Panc1 (cell line): ENCODE data around the gene PIP4K2A. TPM values are rescaled to one million over a fixed set of nuclear protein-coding genes. Genes with fewer than 3 reads are reported as not detected.

Source experiments
- ATAC-seq: fragments of 200-7000 bp; cut with Tn5 transposase; 2 replicates; pipeline ENCODE4 v1.9.1; 2020; ENCODE audit warnings: mild to moderate bottlenecking, moderate library complexity
- BruUV-seq: library from RNA; stranded (reverse); fragments of 400-500 nt; replicated peaks from 2 replicates; lab custom pipeline; 2021; lab: Mats Ljungman, UMichigan
- CTCF ChIA-PET: fragments of 300-600 bp; sonication (Branson Sonifier 250); formaldehyde crosslinking; loops from one replicate; lab custom pipeline; 2022; ENCODE audit warnings: antibody characterized with exemption; lab: Charles Lee
- POLR2A ChIA-PET: fragments of 300-600 bp; sonication (Branson Sonifier 250); formaldehyde crosslinking; loops from one replicate; lab custom pipeline; 2022; ENCODE audit warnings: antibody characterized with exemption; lab: Charles Lee
- DNase-seq: peaks from one replicate; pipeline ENCODE4 v3.0.0-alpha.2; 2010; ENCODE audit warnings: low read depth, low spot score
- H3K27ac ChIP-seq: 2 replicates; pipeline ENCODE4 v1.5.1; 2011; ENCODE audit warnings: mild to moderate bottlenecking, low read length, inconsistent platforms
- H3K27me3 ChIP-seq: fragments of 200-500 bp; sonication (Bioruptor generic); 2 replicates; pipeline ENCODE4 v1.6.0; 2014; ENCODE audit warnings: low read length, inconsistent platforms; ENCODE audit not compliant: control insufficient read depth, insufficient read depth
- H3K36me3 ChIP-seq: fragments of 200-500 bp; sonication (Bioruptor generic); 2 replicates; pipeline ENCODE4 v1.5.1; 2014; ENCODE audit warnings: inconsistent platforms, mild to moderate bottlenecking, low read length, moderate library complexity; ENCODE audit not compliant: control insufficient read depth, insufficient read depth
- H3K4me1 ChIP-seq: 2 replicates; pipeline ENCODE4 v1.5.1; 2011; ENCODE audit warnings: inconsistent platforms, mild to moderate bottlenecking, low read length, moderate library complexity; ENCODE audit not compliant: control insufficient read depth, insufficient read depth
- H3K4me3 ChIP-seq, 2 experiments: 2 replicates each; pipeline ENCODE4 v1.5.1; 2011 to 2012; ENCODE audit warnings: low read depth in 2 of 2, low read length in 2 of 2, mild to moderate bottlenecking in 2 of 2, inconsistent platforms in 1 of 2, moderate library complexity in 1 of 2
- H3K9me3 ChIP-seq: fragments of 200-500 bp; sonication (Bioruptor generic); 2 replicates; pipeline ENCODE4 v1.5.1; 2014; ENCODE audit warnings: low read depth, mild to moderate bottlenecking, inconsistent platforms, low read length, moderate library complexity; ENCODE audit not compliant: control insufficient read depth, insufficient read depth
- TCF7L2 ChIP-seq: IDR thresholded peaks from 2 replicates; pipeline ENCODE4 v1.6.1; 2011; ENCODE audit warnings: mild to moderate bottlenecking, low read depth, low read length, inconsistent platforms
- in situ Hi-C: cut with HindIII; loops from 2 replicates; pipeline ENCODE4 v1.10.0; 2016; ENCODE audit warnings: low sequenced_read_pairs, low pct_unique_long_range_greater_than_20kb
- intact Hi-C: fragments of 100-400 bp; cut with micrococcal nuclease; formaldehyde crosslinking; loops from one replicate; pipeline ENCODE4 v1.10.0; 2022; ENCODE audit not compliant: unreplicated experiment
- total RNA-seq: library from RNA; stranded (reverse); gene quantifications from one replicate; pipeline ENCODE4 v1.2.1, GENCODE V29; 2021; ENCODE audit not compliant: unreplicated experiment
- TF ChIP-seq, protein P1 (sequence below), 2 experiments: IDR thresholded peaks; 2 replicates each; pipeline ENCODE4 v1.6.1; 2011 to 2012; ENCODE audit warnings: low read depth in 2 of 2, control low read depth in 1 of 2, low read length in 1 of 2, mild to moderate bottlenecking in 1 of 2, moderate library complexity in 1 of 2; ENCODE audit not compliant: insufficient read depth in 1 of 2
- TF ChIP-seq, protein P2 (sequence below): fragments of 450-650 bp; IDR thresholded peaks from 2 replicates; pipeline ENCODE4 v1.5.1; 2017; ENCODE audit warnings: mild to moderate bottlenecking

Gene PIP4K2A
- total RNA-seq, 1 experiment from 2014 or later: 25.2 TPM

DNA sequence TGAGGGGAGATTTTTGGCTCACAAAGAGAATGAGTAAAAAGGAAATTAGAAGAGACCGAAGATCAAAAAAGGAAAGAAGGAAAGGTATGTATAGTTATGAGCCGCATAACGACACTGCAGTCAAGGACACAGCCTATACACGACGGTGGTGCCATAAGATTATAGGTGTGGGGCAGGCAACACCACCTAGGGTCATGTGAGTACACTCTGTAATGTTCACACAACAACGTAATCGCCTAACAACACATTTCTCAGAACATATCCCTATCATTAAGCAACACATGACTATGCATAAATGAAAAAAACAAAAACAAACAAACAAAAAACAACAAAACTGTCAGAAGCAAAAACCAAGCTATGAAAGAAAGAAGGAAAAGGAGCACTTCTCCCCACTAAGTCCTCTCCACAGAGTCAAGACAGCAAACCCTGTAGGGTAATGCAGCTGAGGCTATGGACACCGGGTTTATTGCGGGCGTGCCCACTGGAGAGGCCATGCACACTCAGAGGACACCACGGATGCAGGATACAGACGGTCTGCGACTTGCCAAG, 45.1 kb downstream of the PIP4K2A start:
- Histone ChIP-seq H3K9me3 (no peaks in the 10 kb centered on the region), H3K4me3 (no peak overlapping the region), H3K27me3 (no peaks in the 10 kb centered on the region), H3K36me3 (no peaks in the 10 kb centered on the region), H3K4me1 (peaks cover 32% of the 10 kb centered on the region), H3K27ac (no peak overlapping the region)
- intact Hi-C loops: no loop called here
- in situ Hi-C loops: no loop called here
- TF ChIP-seq, protein P1, sequence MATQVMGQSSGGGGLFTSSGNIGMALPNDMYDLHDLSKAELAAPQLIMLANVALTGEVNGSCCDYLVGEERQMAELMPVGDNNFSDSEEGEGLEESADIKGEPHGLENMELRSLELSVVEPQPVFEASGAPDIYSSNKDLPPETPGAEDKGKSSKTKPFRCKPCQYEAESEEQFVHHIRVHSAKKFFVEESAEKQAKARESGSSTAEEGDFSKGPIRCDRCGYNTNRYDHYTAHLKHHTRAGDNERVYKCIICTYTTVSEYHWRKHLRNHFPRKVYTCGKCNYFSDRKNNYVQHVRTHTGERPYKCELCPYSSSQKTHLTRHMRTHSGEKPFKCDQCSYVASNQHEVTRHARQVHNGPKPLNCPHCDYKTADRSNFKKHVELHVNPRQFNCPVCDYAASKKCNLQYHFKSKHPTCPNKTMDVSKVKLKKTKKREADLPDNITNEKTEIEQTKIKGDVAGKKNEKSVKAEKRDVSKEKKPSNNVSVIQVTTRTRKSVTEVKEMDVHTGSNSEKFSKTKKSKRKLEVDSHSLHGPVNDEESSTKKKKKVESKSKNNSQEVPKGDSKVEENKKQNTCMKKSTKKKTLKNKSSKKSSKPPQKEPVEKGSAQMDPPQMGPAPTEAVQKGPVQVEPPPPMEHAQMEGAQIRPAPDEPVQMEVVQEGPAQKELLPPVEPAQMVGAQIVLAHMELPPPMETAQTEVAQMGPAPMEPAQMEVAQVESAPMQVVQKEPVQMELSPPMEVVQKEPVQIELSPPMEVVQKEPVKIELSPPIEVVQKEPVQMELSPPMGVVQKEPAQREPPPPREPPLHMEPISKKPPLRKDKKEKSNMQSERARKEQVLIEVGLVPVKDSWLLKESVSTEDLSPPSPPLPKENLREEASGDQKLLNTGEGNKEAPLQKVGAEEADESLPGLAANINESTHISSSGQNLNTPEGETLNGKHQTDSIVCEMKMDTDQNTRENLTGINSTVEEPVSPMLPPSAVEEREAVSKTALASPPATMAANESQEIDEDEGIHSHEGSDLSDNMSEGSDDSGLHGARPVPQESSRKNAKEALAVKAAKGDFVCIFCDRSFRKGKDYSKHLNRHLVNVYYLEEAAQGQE (IDR thresholded peaks at IDR 0.05; ENCODE audit: insufficient read depth in 1 of 2, low read depth in 2 of 2, low read length in 1 of 2): no peak
- no peak for TF ChIP-seq TCF7L2
- POLR2A ChIA-PET: interaction anchor here (0.6 kb wide), 1 partner anchor 59 kb away, joined by 3 read pairs; no protein-coding TSS in a partner anchor
- ATAC-seq (no peak), DNase-seq (no peak)
- BruUV-seq: no TSS peak
- CTCF ChIA-PET: no interaction called here

DNA sequence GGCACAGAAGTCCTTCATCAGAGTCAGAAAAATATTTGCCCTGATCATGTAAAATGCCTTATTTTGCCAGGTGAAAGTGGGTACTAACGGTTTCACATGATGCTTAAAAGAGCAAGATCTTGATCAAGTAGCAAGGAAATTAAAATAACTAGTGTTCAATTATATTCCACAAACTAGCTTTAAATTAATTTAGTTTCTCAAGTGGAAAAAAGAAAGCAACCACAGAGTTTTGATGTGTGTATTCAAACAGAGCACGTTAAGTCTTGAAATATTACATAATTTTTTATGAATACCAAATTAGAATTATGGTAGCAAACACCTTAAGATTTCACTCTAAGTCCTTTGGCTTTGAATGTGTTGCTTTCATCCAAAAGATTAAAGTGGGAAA, 47.3 kb downstream of the PIP4K2A start:
- intact Hi-C loops: no loop called here
- in situ Hi-C loops: no loop called here
- Histone ChIP-seq H3K36me3 (no peaks in the 10 kb centered on the region), H3K4me1 (peaks cover 21% of the 10 kb centered on the region), H3K27ac (no peak overlapping the region), H3K9me3 (no peaks in the 10 kb centered on the region), H3K4me3 (no peak overlapping the region), H3K27me3 (no peaks in the 10 kb centered on the region)
- no peak for ATAC-seq
- no peak for TF ChIP-seq TCF7L2
- TF ChIP-seq, protein P2, sequence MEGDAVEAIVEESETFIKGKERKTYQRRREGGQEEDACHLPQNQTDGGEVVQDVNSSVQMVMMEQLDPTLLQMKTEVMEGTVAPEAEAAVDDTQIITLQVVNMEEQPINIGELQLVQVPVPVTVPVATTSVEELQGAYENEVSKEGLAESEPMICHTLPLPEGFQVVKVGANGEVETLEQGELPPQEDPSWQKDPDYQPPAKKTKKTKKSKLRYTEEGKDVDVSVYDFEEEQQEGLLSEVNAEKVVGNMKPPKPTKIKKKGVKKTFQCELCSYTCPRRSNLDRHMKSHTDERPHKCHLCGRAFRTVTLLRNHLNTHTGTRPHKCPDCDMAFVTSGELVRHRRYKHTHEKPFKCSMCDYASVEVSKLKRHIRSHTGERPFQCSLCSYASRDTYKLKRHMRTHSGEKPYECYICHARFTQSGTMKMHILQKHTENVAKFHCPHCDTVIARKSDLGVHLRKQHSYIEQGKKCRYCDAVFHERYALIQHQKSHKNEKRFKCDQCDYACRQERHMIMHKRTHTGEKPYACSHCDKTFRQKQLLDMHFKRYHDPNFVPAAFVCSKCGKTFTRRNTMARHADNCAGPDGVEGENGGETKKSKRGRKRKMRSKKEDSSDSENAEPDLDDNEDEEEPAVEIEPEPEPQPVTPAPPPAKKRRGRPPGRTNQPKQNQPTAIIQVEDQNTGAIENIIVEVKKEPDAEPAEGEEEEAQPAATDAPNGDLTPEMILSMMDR: no peak
- DNase-seq: no peak
- ChIA-PET CTCF (no interaction called here), POLR2A (no interaction called here)
- BruUV-seq: no TSS peak

DNA sequence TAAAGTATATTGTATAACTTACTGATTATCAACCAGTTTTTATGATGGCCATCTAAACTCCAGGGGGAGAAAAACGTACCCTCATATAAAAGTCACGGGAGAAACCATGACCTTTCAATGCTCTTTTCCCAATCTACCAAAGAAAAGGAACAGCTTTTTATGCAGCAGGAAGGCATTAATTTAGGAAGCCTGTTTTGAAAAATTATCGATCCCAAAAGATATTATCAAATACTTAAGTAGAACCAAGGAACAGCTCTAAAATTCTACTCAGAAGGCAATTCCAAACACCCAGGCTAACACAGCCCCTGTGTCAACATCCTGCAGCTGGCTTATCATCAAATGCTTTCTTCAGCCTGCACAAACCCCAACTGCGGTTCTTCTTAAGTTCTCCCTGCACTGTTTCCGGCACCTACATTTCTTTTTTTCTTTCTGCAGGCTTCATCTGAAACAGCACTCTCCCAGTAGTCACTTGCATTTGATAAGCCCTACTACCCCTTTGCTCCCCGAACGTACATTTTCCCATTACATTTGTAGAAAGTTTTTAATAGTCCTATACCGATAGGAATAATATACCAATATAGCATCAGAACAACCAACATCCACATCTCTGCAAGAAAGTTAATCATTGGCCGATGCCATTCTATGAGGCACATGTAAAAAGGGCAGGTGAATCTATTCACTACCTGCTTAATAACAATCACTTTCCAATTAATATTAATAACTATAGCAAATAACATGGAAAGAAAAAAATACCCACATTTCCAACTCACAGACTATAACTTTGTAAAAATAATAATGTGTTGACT, 47.9 kb downstream of the PIP4K2A start:
- Histone ChIP-seq H3K4me1 (peaks cover 20% of the 10 kb centered on the region), H3K36me3 (no peaks in the 10 kb centered on the region), H3K4me3 (no peak overlapping the region), H3K9me3 (no peaks in the 10 kb centered on the region), H3K27ac (no peak overlapping the region), H3K27me3 (no peaks in the 10 kb centered on the region)
- ATAC-seq (no peak), DNase-seq (no peak)
- no TSS peak for BruUV-seq
- TF ChIP-seq, protein P1 (IDR thresholded peaks at IDR 0.05; ENCODE audit: insufficient read depth in 1 of 2, low read depth in 2 of 2, low read length in 1 of 2): no peak
- intact Hi-C loops: no loop called here
- in situ Hi-C loops: no loop called here
- ChIA-PET POLR2A (no interaction called here), CTCF (no interaction called here)
